ENCODE measurements around the gene TBCD. TPM values are rescaled to one million over a fixed set of nuclear protein-coding genes. Genes with fewer than 3 reads are reported as not detected.

Gene TBCD
- total RNA-seq, 2 experiments from 2014 or later: 77.8 to 85.8 TPM

DNA sequence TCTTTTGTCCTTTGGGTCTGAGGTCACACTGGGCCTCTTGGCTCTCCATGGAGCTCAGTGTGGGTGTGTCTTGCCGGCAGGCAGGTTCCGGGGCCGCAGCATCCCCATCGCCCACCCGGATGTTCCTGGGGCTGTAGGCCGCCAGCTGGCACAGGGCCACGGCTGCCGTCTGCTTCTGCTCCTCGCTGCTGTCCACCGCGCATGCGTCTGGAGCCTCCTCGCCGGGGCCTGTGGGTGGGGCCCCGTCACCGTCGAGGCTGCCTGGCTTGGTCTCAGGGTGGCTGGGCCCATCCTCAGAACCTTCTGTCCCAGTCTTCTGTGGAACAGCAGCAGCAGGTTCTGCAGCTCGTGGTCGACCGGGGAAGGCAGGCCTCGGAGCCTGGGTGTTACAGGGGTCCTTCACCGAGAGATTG lies 78.4 kb downstream of the TBCD start:
- H3K4me3 Mint-ChIP-seq: no peak overlapping the region

GRCh38 chr17:82831041-82831817 lies 79.4 kb downstream of the TBCD start:
- DNase-seq: no peak
- Mint-ChIP-seq H3K4me3 (no peak overlapping the region), H3K9me3 (peaks cover 5% of the 10 kb centered on the region), H3K4me1 (ENCODE audit: low read depth) (no peaks in the 10 kb centered on the region), H3K27ac (no peak overlapping the region), H3K36me3 (ENCODE audit: low read depth) (peaks cover 25% of the 10 kb centered on the region), H3K27me3 (no peaks in the 10 kb centered on the region)
- ATAC-seq: no peak
- intact Hi-C loops (cut with micrococcal nuclease): no loop called here
- ChIA-PET CTCF (no interaction called here), POLR2A (no interaction called here)
- TF ChIP-seq, protein P1, sequence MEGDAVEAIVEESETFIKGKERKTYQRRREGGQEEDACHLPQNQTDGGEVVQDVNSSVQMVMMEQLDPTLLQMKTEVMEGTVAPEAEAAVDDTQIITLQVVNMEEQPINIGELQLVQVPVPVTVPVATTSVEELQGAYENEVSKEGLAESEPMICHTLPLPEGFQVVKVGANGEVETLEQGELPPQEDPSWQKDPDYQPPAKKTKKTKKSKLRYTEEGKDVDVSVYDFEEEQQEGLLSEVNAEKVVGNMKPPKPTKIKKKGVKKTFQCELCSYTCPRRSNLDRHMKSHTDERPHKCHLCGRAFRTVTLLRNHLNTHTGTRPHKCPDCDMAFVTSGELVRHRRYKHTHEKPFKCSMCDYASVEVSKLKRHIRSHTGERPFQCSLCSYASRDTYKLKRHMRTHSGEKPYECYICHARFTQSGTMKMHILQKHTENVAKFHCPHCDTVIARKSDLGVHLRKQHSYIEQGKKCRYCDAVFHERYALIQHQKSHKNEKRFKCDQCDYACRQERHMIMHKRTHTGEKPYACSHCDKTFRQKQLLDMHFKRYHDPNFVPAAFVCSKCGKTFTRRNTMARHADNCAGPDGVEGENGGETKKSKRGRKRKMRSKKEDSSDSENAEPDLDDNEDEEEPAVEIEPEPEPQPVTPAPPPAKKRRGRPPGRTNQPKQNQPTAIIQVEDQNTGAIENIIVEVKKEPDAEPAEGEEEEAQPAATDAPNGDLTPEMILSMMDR (IDR thresholded peaks at IDR 0.05): no peak

More for the DNA sequence above, 78.4 kb downstream of the TBCD start:
- DNase-seq (no peak), ATAC-seq (no peak)
- no peaks in the 10 kb centered on the region for H3K4me1 Mint-ChIP-seq (ENCODE audit: low read depth)
- peaks cover 5% of the 10 kb centered on the region for H3K9me3 Mint-ChIP-seq
- POLR2A ChIA-PET: interaction anchor here (0.6 kb wide), 1 partner anchor 130 kb away, joined by 3 read pairs; no protein-coding TSS in a partner anchor
- intact Hi-C loops (cut with micrococcal nuclease): no loop called here
- CTCF ChIA-PET: interaction anchor here (1.6 kb wide), 1 partner anchor 12 kb away, joined by 4 read pairs; no protein-coding TSS in a partner anchor
- TF ChIP-seq, protein P1 (IDR thresholded peaks at IDR 0.05): no peak
- peaks cover 25% of the 10 kb centered on the region for H3K36me3 Mint-ChIP-seq (ENCODE audit: low read depth)
- H3K27ac Mint-ChIP-seq: no peak overlapping the region
- H3K27me3 Mint-ChIP-seq: no peaks in the 10 kb centered on the region

DNA sequence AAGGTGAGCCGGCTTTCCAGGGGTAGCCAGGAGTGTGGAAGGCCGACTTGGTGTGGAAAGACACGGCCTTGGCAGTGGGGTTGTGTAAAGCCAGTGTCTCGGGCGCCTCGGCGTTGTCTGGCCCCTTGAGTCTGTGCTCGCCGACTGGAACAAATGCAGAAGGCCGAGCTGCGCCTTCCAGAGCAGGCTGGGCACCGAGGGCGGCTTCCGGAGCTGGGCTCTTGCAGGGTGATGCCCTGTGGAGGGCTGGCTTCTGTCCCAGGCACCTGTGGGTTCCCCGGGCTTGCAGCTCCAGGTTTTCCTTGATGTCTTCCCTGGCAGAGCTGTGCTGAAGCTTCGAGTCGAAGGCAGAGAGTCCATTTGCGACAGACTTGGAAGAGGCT lies 79.9 kb downstream of the TBCD start:
- H3K4me1 Mint-ChIP-seq (ENCODE audit: low read depth): no peaks in the 10 kb centered on the region
- intact Hi-C loops (cut with micrococcal nuclease): no loop called here
- no peak overlapping the region for H3K4me3 Mint-ChIP-seq
- H3K27ac Mint-ChIP-seq: no peak overlapping the region
- POLR2A ChIA-PET: no interaction called here
- ATAC-seq (no peak), DNase-seq (no peak)
- H3K9me3 Mint-ChIP-seq: peaks cover 5% of the 10 kb centered on the region
- peaks cover 25% of the 10 kb centered on the region for H3K36me3 Mint-ChIP-seq (ENCODE audit: low read depth)
- CTCF ChIA-PET: interaction anchor here (1.2 kb wide), 1 partner anchor 163 kb away, joined by 3 read pairs; no protein-coding TSS in a partner anchor
- TF ChIP-seq, protein P1 (IDR thresholded peaks at IDR 0.05): no peak
- H3K27me3 Mint-ChIP-seq: no peaks in the 10 kb centered on the region

DNA sequence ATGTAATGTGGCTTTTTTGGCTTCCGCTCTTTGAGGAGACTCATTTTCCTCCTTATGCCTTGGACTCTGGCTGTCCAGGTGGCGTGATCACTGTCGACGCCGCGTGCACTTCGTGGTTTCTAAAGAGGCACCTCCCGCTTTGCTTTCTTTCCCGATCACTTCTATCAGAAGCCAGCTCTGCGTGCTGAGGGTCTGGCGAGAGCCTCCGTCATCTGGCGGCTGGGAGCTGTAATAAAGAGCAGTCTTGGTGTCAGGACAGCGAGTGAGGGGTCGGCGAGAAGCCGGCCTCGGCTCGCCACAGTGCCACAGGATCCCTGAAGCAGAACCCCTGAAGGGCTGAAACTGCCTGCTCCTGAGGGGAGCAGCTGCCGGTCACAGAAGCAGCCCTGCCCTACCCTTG lies 80.5 kb downstream of the TBCD start:
- peaks cover 5% of the 10 kb centered on the region for H3K9me3 Mint-ChIP-seq
- no peaks in the 10 kb centered on the region for H3K4me1 Mint-ChIP-seq (ENCODE audit: low read depth)
- CTCF ChIA-PET: interaction anchor here (1.2 kb wide), 1 partner anchor 164 kb away, joined by 3 read pairs; no protein-coding TSS in a partner anchor
- TF ChIP-seq, protein P1 (IDR thresholded peaks at IDR 0.05): no peak
- POLR2A ChIA-PET: no interaction called here
- no peak overlapping the region for H3K4me3 Mint-ChIP-seq
- H3K27ac Mint-ChIP-seq: no peak overlapping the region
- DNase-seq (no peak), ATAC-seq (no peak)
- intact Hi-C loops (cut with micrococcal nuclease): no loop called here
- H3K27me3 Mint-ChIP-seq: no peaks in the 10 kb centered on the region
- H3K36me3 Mint-ChIP-seq (ENCODE audit: low read depth): peaks cover 21% of the 10 kb centered on the region

DNA sequence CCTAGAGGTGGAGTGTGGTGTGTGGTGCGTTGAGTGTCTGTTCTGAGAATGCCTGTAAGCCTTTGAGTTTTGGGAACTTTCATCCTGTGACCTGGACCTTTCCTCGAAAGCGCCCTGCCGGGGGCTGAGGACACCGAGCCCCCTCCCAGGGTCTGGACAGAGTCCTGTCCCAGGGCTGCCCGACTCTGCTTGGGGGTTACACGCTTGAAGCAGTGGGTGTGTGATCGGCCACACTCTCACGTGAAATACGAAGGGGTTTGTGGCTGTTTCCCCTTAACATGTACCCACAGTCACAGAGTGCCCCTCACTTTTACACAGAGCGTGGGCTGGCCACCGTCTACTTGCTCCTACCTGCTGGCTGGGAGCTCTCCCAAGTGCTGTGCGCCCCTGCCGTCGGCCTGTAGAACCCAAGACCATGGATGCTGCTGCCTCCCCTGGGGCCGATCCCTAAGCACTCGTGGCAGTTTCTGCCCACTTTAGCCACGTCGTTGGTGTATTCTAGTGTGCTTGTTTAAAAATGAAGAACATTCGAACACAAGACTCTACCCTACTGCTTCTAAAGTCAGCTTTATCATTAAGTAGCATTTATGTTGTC lies 81.1 kb downstream of the TBCD start:
- H3K4me3 Mint-ChIP-seq: no peak overlapping the region
- H3K27ac Mint-ChIP-seq: no peak overlapping the region
- H3K27me3 Mint-ChIP-seq: no peaks in the 10 kb centered on the region
- peaks cover 15% of the 10 kb centered on the region for H3K36me3 Mint-ChIP-seq (ENCODE audit: low read depth)
- no peak for ATAC-seq
- CTCF ChIA-PET: interaction anchor here (1.2 kb wide), 1 partner anchor 164 kb away, joined by 3 read pairs; no protein-coding TSS in a partner anchor
- no peak for DNase-seq
- intact Hi-C loops (cut with micrococcal nuclease): no loop called here
- POLR2A ChIA-PET: interaction anchor here (1.3 kb wide), 1 partner anchor 15 kb away, joined by 4 read pairs; no protein-coding TSS in a partner anchor
- H3K9me3 Mint-ChIP-seq: peaks cover under 1% of the 10 kb centered on the region
- TF ChIP-seq, protein P1 (IDR thresholded peaks at IDR 0.05): no peak
- H3K4me1 Mint-ChIP-seq (ENCODE audit: low read depth): no peaks in the 10 kb centered on the region

Data from activated CD8-positive, alpha-beta T cell treated with anti-CD3 and anti-CD28 coated beads for 36 hours (primary cell).